Fibroblast of pulmonary artery (primary cell): Measurements from ENCODE around the gene PDZD2.

Experiments
- DNase-seq: peaks from one replicate; pipeline ENCODE4 v3.0.0-alpha.2; 2010; ENCODE audit warnings: low read depth
- H3K4me3 ChIP-seq: replicated peaks from 2 replicates; pipeline ENCODE4 v1.5.1; 2011; ENCODE audit warnings: low read depth, mild to moderate bottlenecking, control low read depth, low read length, moderate library complexity
- TF ChIP-seq, protein P1 (sequence below): IDR thresholded peaks from 2 replicates; pipeline ENCODE4 v1.5.1; 2011; ENCODE audit warnings: mild to moderate bottlenecking, control low read depth, low read length, inconsistent platforms; ENCODE audit errors: missing control alignments

The PDZD2 gene

DNA sequence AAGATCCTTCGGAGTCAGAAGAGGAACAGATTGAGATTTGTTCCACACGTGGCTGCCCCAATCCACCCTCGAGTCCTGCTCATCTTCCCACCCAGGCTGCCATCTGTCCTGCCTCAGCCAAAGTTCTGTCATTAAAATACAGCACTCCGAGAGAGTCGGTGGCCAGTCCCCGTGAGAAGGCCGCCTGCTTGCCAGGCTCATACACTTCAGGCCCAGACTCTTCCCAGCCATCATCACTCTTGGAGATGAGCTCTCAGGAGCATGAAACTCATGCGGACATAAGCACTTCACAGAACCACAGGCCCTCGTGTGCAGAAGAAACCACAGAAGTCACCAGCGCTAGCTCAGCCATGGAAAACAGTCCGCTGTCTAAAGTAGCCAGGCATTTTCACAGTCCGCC lies 449.3 kb downstream of the PDZD2 start:
- no peak for DNase-seq
- TF ChIP-seq, protein P1, sequence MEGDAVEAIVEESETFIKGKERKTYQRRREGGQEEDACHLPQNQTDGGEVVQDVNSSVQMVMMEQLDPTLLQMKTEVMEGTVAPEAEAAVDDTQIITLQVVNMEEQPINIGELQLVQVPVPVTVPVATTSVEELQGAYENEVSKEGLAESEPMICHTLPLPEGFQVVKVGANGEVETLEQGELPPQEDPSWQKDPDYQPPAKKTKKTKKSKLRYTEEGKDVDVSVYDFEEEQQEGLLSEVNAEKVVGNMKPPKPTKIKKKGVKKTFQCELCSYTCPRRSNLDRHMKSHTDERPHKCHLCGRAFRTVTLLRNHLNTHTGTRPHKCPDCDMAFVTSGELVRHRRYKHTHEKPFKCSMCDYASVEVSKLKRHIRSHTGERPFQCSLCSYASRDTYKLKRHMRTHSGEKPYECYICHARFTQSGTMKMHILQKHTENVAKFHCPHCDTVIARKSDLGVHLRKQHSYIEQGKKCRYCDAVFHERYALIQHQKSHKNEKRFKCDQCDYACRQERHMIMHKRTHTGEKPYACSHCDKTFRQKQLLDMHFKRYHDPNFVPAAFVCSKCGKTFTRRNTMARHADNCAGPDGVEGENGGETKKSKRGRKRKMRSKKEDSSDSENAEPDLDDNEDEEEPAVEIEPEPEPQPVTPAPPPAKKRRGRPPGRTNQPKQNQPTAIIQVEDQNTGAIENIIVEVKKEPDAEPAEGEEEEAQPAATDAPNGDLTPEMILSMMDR: no peak
- no peak overlapping the region for H3K4me3 ChIP-seq

DNA sequence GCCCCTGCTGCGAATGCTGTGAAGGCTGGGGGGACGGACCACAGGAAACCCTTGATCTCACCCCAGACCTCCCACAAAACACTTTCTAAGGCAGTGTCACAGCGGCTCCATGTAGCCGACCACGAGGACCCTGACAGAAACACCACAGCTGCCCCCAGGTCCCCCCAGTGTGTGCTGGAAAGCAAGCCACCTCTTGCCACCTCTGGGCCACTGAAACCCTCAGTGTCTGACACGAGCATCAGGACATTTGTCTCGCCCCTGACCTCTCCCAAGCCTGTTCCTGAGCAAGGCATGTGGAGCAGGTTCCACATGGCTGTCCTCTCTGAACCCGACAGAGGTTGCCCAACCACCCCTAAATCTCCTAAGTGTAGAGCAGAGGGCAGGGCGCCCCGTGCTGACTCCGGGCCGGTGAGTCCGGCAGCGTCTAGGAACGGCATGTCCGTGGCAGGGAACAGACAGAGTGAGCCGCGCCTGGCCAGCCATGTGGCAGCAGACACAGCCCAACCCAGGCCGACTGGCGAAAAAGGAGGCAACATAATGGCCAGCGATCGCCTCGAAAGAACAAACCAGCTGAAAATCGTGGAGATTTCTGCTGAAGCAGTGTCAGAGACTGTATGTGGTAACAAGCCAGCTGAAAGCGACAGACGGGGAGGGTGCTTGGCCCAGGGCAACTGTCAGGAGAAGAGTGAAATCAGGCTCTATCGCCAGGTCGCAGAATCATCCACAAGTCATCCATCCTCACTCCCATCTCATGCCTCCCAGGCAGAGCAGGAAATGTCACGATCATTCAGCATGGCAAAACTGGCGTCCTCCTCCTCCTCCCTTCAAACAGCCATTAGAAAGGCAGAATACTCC lies 450.4 kb downstream of the PDZD2 start:
- no peak overlapping the region for H3K4me3 ChIP-seq
- TF ChIP-seq, protein P1: no peak
- no peak for DNase-seq

DNA sequence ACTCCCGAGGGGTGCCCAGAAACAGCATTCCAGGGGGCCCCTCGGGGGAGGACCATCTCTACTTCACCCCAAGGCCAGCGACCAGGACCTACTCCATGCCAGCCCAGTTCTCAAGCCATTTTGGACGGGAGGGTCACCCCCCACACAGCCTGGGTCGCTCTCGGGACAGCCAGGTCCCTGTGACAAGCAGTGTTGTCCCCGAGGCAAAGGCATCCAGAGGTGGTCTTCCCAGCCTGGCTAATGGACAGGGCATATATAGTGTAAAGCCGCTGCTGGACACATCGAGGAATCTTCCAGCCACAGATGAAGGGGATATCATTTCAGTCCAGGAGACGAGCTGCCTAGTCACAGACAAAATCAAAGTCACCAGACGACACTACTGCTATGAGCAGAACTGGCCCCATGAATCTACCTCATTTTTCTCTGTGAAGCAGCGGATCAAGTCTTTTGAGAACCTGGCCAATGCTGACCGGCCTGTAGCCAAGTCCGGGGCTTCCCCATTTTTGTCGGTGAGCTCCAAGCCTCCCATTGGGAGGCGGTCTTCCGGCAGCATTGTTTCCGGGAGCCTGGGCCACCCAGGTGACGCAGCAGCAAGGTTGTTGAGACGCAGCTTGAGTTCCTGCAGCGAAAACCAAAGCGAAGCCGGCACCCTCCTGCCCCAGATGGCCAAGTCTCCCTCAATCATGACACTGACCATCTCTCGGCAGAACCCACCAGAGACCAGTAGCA lies 451.3 kb downstream of the PDZD2 start:
- H3K4me3 ChIP-seq: no peak overlapping the region
- TF ChIP-seq, protein P1: no peak
- DNase-seq: no peak

DNA sequence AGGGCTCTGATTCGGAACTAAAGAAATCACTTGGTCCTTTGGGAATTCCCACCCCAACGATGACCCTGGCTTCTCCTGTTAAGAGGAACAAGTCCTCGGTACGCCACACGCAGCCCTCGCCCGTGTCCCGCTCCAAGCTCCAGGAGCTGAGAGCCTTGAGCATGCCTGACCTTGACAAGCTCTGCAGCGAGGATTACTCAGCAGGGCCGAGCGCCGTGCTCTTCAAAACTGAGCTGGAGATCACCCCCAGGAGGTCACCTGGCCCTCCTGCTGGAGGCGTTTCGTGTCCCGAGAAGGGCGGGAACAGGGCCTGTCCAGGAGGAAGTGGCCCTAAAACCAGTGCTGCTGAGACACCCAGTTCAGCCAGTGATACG lies 451.8 kb downstream of the PDZD2 start:
- no peak for DNase-seq
- TF ChIP-seq, protein P1: no peak
- no peak overlapping the region for H3K4me3 ChIP-seq

DNA sequence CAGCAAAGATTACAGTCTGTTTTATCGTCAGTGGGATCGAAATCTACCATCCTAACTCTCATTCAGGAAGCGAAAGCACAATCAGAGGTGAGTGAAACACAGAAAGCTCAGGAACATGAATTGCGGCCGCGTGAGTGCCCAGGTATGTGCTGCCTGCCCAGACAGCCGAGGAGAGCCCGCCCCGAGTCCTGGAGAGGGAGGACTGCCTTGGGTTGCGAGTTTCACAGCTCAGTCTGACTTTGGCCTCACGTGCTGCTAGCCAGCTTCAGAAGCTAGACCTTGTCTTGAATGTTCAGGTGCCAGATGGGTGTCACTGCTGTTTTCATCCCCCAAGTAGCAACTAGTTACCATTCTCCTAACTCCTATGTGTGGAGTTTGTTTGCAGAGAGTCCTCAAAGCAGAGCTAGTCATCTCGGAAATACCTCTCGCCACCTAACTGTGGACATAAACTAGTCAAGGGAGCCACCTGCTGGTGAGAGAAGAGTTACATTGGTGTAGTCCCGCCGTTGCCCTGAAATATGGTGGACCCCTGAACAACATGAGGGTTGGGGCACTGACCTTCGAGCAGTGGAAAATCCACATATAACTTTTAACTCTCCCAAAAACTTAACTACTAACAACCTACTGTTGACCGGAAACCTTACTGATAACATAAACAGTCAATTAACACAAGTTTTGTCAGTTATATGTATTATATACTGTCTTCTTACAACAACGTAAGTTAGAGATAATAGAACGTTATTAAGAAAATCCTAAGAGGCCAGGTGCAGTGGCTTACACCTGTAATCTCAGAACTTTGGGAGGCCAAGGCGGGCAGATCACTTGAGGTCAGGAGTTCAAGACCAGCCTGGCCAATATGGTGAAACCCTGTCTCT lies 454.2 kb downstream of the PDZD2 start:
- DNase-seq: peak; percentile 84
- H3K4me3 ChIP-seq: no peak overlapping the region
- TF ChIP-seq, protein P1: peak; percentile 70

DNA sequence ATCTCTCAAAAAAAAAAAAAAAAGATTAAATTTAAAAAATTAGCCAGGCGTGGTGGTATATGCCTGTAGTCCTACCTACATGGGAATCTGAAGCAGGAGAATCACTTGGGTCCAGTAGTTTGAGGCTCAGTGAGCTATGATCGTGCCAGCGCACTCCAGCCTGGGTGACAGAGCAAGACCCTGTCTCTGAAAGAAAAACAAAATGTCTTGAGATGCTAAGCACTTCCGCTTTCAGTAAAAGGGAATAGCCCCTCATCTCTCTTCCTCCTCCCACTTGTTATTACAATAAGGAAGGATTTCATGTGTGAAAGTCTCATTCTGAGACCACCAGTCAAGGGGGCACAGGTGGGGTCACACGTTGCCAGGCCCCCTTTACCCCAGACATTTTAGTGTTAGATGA lies 455.8 kb downstream of the PDZD2 start:
- no peak for DNase-seq
- no peak overlapping the region for H3K4me3 ChIP-seq
- TF ChIP-seq, protein P1: no peak
